SK-N-SH (cell line): Measurements from ENCODE around the gene CNP. TPM values are rescaled to one million over a fixed set of nuclear protein-coding genes. Genes with fewer than 3 reads are reported as not detected.

Experiments
- CTCF ChIP-seq: fragments of 200-600 bp; sonication (generic); IDR thresholded peaks from 2 replicates; pipeline ENCODE4 v1.6.1; 2017; ENCODE audit warnings: antibody characterized with exemption, mild to moderate bottlenecking, moderate library complexity
- ELF1 ChIP-seq: IDR thresholded peaks from 2 replicates; pipeline ENCODE4 v1.4.0; 2012
- EP300 ChIP-seq, 2 experiments: IDR thresholded peaks; 2 replicates each; pipeline versions ENCODE4 v1.4.0 to v1.6.1; 2012; ENCODE audit warnings: borderline replicate concordance in 1 of 2, low read depth in 1 of 2, low read length in 1 of 2
- FOXJ3 ChIP-seq: sonication (generic); formaldehyde crosslinking; IDR thresholded peaks from 2 replicates; pipeline ENCODE4 v1.5.1; 2020; ENCODE audit warnings: mild to moderate bottlenecking, missing genetic modification reagents
- GABPA ChIP-seq: IDR thresholded peaks from 2 replicates; pipeline ENCODE4 v1.4.0; 2012; ENCODE audit warnings: low read depth, mild to moderate bottlenecking
- MAX ChIP-seq: IDR thresholded peaks from 2 replicates; pipeline ENCODE4 v1.4.0; 2012; ENCODE audit warnings: low read depth
- NFIC ChIP-seq: IDR thresholded peaks from 2 replicates; pipeline ENCODE4 v1.4.0; 2012; ENCODE audit warnings: borderline replicate concordance
- NRF1 ChIP-seq: IDR thresholded peaks from 2 replicates; pipeline ENCODE4 v1.6.1; 2012; ENCODE audit warnings: low read depth, mild to moderate bottlenecking, low read length
- PBX3 ChIP-seq: IDR thresholded peaks from 2 replicates; pipeline ENCODE4; 2012
- REST ChIP-seq: IDR thresholded peaks from 2 replicates; pipeline ENCODE4 v1.6.1; 2012; ENCODE audit warnings: mild to moderate bottlenecking, low read depth, low read length, moderate library complexity
- SIN3A ChIP-seq: IDR thresholded peaks from 2 replicates; pipeline ENCODE4 v1.6.1; 2012; ENCODE audit warnings: low read depth, mild to moderate bottlenecking, low read length, moderate library complexity, borderline replicate concordance
- SMC3 ChIP-seq: IDR thresholded peaks from 2 replicates; pipeline ENCODE4 v1.6.1; 2012; ENCODE audit warnings: low read depth, low read length, improper control_type of control experiment
- TAF1 ChIP-seq: IDR thresholded peaks from 2 replicates; pipeline ENCODE4 v1.6.1; 2012; ENCODE audit warnings: low read depth, mild to moderate bottlenecking, low read length, moderate library complexity, borderline replicate concordance
- TEAD4 ChIP-seq: IDR thresholded peaks from 2 replicates; pipeline ENCODE4 v1.4.0; 2012; ENCODE audit warnings: mild to moderate bottlenecking, borderline replicate concordance; ENCODE audit not compliant: insufficient read depth
- polyA plus RNA-seq, 3 experiments: library from polyadenylated mRNA; depleted of rRNA; stranded (reverse); fragments of >200 nt; gene quantifications; 2 replicates each; pipeline ENCODE4 v1.2.3, GENCODE V29; 2012

Gene CNP
- polyA plus RNA-seq, 1 of the 3 experiments (the other 2 are of a cell fraction): 54.8 TPM

GRCh38 chr17:41919840-41920579, 46.6 kb upstream of the CNP start (continued):
- TF ChIP-seq PBX3: no peak
- TF ChIP-seq FOXJ3 (CRISPR knock-in tag): no peak
- no peak for TF ChIP-seq EP300 (IDR thresholded peaks at IDR 0.05; ENCODE audit: borderline replicate concordance in 1 of 2, low read depth in 1 of 2, low read length in 1 of 2)
- TF ChIP-seq TEAD4: no peak
- TF ChIP-seq NRF1: no peak
- no peak for TF ChIP-seq ELF1
- no peak for TF ChIP-seq SIN3A
- no peak for TF ChIP-seq NFIC
- no peak for TF ChIP-seq TAF1
- TF ChIP-seq MAX: no peak
- no peak for TF ChIP-seq CTCF
- no peak for TF ChIP-seq SMC3
- no peak for TF ChIP-seq GABPA
- no peak for TF ChIP-seq REST
